ENCODE measurements around the gene FTSJ3.

The FTSJ3 gene

DNA sequence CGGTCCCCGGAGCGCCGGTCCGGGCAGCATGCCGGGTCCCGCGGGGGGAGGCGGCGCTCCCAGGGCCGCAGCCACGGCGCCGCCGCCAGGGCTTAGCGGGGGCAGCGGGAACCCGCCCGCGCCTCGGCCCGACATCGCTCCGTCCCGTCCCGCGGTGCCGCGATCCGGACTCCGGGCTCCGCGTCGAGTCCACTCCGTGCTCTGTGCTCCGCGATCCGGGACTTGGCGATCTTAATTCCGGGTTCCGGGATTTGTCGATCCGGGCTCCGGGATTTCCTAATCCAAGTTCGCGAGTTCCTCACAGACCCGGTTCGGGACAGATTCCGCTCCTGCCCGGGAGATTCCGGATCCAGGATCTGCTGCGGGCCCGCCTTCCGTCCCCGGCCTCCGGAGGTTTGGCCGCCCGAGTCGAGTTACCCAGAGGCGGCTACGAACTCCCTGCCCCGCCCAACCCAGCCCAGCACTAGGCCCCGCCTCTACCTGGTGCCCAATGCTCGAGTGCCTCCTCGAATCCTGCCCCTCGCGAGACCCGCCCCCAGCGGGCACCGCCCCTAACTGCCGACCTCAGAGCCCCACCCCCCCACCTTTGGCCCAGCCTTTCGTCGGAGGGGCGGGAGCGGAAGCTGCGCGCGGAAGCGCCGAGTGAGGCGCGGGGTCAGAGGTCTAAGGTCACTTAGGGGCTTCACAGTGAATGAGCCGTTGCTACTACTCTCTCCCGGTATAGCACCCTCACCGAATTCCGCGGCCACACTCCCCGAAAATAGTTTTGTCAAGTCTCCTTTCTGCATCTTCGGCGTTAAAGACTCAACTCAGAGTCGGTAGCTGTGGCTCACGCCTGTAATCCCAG lies 15.3 kb upstream of the FTSJ3 start, which contains the start of gene SMARCD2:
Gene SMARCD2 (minus strand): TSS at position 146 of the 847 bp plus-strand sequence. CDS start 11 bp downstream, at position 135.
- WGBS, 2 experiments, result 1 to 2% methylated on average over 92 of the region's 92 CpGs
- no peaks in the 10 kb centered on the region for H3K9me3 ChIP-seq (ENCODE audit: control insufficient read depth, low read length)
- peak within 1 kb of the TSS; percentile 45 for H3K27ac ChIP-seq (ENCODE audit: insufficient read depth, low read depth, low read length, poor library complexity, severe bottlenecking)
- H3K36me3 ChIP-seq (ENCODE audit: control insufficient read depth, insufficient read depth, low read length), result no peaks in the 10 kb centered on the region
- peaks cover 28% of the 10 kb centered on the region for H3K27me3 ChIP-seq (ENCODE audit: control insufficient read depth, insufficient read depth, low read length, poor library complexity, severe bottlenecking)
- H3K4me3 ChIP-seq (ENCODE audit: insufficient read depth, low read depth, low read length), result peak within 1 kb of the TSS; percentile 80
- H3K4me1 ChIP-seq (ENCODE audit: control insufficient read depth, insufficient read depth, low read length), result peaks cover 26% of the 10 kb centered on the region

DNA sequence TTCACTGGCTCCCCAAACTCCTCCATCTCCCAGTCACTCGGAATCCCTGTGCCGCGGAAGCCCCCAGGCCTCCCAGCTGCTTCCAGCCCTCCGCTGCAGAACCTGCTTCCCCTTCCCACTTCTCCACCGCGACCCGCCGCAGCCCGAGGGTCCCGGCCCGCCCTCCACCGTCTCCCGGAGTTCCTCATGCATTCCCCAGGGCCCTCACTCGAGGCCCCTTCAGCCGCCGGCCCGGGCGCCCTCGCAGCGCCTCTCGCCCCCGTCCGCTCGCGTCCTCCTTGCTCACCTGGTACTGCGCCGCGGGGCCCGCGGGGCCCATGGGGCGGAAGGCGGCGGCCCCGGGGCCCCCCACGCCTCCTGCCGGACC lies 14.7 kb upstream of the FTSJ3 start:
- no peaks in the 10 kb centered on the region for H3K36me3 ChIP-seq (ENCODE audit: control insufficient read depth, insufficient read depth, low read length)
- H3K27me3 ChIP-seq (ENCODE audit: control insufficient read depth, insufficient read depth, low read length, poor library complexity, severe bottlenecking), result peaks cover 25% of the 10 kb centered on the region
- H3K9me3 ChIP-seq (ENCODE audit: control insufficient read depth, low read length), result no peaks in the 10 kb centered on the region
- H3K27ac ChIP-seq (ENCODE audit: insufficient read depth, low read depth, low read length, poor library complexity, severe bottlenecking), result peak overlapping the region; percentile 28
- WGBS, 2 experiments, result 0 to 1% methylated on average over 36 of the region's 36 CpGs
- peaks cover 26% of the 10 kb centered on the region for H3K4me1 ChIP-seq (ENCODE audit: control insufficient read depth, insufficient read depth, low read length)
- H3K4me3 ChIP-seq (ENCODE audit: insufficient read depth, low read depth, low read length), result peak overlapping the region; percentile 80

DNA sequence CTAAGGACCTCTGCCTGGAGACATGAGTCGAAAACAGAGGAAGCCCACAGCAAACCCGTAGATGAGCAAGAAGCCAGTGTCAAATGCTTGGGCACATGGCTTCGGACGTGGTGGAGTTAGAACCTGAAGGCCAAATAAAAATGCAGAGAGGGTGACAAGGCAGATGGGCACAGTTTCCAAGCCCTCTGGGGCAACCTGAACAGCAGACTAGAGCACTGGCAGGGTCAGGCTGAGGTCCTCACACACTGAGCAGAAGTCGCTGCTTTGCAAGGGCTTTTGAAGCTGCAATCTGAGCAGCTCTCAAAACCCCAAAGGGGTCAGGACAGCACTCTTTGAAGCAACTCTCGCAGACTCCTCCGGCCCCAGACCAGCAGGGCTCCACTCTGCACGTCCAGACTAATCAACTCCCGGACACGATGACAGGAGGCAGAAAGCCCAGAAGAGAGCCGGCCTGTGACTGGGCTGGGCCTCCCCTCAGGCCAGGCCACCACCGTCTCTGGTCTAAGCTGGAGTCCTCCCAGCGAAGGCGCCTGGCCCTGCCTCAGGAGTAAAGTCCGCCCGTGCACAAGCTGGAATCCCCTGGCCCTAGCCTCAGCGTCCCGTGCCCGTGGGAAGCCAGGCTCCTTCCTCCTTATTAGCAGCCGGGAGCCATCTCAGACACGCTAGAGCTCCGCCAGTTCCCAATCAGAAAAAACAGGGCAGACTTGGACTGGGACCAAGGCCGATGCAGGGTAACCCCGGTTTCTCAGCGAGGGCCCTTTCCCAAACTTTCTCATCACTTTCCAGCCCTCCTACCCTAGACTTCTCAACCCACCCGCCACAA lies 14.1 kb upstream of the FTSJ3 start:
- Histone ChIP-seq H3K4me3 (ENCODE audit: insufficient read depth, low read depth, low read length) (peak overlapping the region; percentile 80), H3K36me3 (ENCODE audit: control insufficient read depth, insufficient read depth, low read length) (no peaks in the 10 kb centered on the region), H3K27me3 (ENCODE audit: control insufficient read depth, insufficient read depth, low read length, poor library complexity, severe bottlenecking) (peaks cover 21% of the 10 kb centered on the region), H3K4me1 (ENCODE audit: control insufficient read depth, insufficient read depth, low read length) (peaks cover 26% of the 10 kb centered on the region), H3K9me3 (ENCODE audit: control insufficient read depth, low read length) (no peaks in the 10 kb centered on the region), H3K27ac (ENCODE audit: insufficient read depth, low read depth, low read length, poor library complexity, severe bottlenecking) (no peak overlapping the region)
- WGBS, 2 experiments, result 15% methylated on average over 26 of the region's 26 CpGs

DNA sequence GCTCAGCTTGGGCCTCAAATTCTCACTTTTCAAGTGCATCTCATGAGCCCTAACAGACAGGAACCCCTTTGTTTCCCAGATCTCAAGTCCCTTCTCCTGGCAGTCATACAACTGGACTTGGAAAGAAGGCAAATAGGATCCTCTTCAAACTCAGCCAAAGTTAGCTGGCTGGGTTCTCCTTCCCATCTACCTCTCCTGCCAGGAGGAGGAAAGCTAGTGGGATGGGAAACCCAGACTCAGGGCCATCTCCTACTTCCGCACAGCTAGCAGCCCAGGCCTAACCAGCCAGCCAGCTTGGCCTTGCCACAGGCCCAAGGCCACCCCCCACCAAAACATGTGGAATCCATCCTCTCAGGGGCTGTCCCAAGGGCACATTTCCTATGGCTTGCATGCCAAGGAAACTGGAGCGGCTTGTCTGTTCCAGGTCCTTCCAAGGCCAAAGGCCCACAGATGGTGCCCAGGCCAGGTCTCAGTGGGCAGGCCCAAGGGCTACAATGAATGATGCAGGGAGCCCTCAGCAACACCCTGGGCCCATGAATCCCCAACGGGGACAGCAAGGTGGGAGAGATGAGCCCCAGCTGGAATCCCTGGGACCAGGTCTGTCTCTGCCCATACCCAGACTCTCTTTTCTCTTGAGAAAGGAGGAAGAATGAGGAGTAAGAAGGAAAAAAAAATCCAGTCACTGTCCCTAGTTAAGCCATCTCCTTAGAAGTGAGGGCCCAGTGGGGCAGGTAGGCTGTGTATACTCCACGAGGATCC lies 13.3 kb upstream of the FTSJ3 start:
- peaks cover 16% of the 10 kb centered on the region for H3K27me3 ChIP-seq (ENCODE audit: control insufficient read depth, insufficient read depth, low read length, poor library complexity, severe bottlenecking)
- whole genome bisulfite sequencing, 2 experiments, result 92% methylated on average over 4 of the region's 4 CpGs
- peaks cover 1% of the 10 kb centered on the region for H3K36me3 ChIP-seq (ENCODE audit: control insufficient read depth, insufficient read depth, low read length)
- peaks cover 26% of the 10 kb centered on the region for H3K4me1 ChIP-seq (ENCODE audit: control insufficient read depth, insufficient read depth, low read length)
- peak overlapping the region; percentile 80 for H3K4me3 ChIP-seq (ENCODE audit: insufficient read depth, low read depth, low read length)
- no peak overlapping the region for H3K27ac ChIP-seq (ENCODE audit: insufficient read depth, low read depth, low read length, poor library complexity, severe bottlenecking)
- no peaks in the 10 kb centered on the region for H3K9me3 ChIP-seq (ENCODE audit: control insufficient read depth, low read length)

GRCh38 chr17:63838631-63839171 lies 11.2 kb upstream of the FTSJ3 start:
- H3K4me3 ChIP-seq (ENCODE audit: insufficient read depth, low read depth, low read length), result no peak overlapping the region
- no peaks in the 10 kb centered on the region for H3K27me3 ChIP-seq (ENCODE audit: control insufficient read depth, insufficient read depth, low read length, poor library complexity, severe bottlenecking)
- H3K4me1 ChIP-seq (ENCODE audit: control insufficient read depth, insufficient read depth, low read length), result peaks cover 26% of the 10 kb centered on the region
- H3K9me3 ChIP-seq (ENCODE audit: control insufficient read depth, low read length), result no peaks in the 10 kb centered on the region
- peaks cover 12% of the 10 kb centered on the region for H3K36me3 ChIP-seq (ENCODE audit: control insufficient read depth, insufficient read depth, low read length)
- WGBS, 2 experiments, result 67% methylated on average over 7 of the region's 7 CpGs
- H3K27ac ChIP-seq (ENCODE audit: insufficient read depth, low read depth, low read length, poor library complexity, severe bottlenecking), result peak overlapping the region; percentile 48

GRCh38 chr17:63837962-63838600 lies 10.6 kb upstream of the FTSJ3 start:
- Histone ChIP-seq H3K4me1 (ENCODE audit: control insufficient read depth, insufficient read depth, low read length) (peaks cover 26% of the 10 kb centered on the region), H3K4me3 (ENCODE audit: insufficient read depth, low read depth, low read length) (no peak overlapping the region), H3K36me3 (ENCODE audit: control insufficient read depth, insufficient read depth, low read length) (peaks cover 18% of the 10 kb centered on the region), H3K27me3 (ENCODE audit: control insufficient read depth, insufficient read depth, low read length, poor library complexity, severe bottlenecking) (no peaks in the 10 kb centered on the region), H3K9me3 (ENCODE audit: control insufficient read depth, low read length) (no peaks in the 10 kb centered on the region), H3K27ac (ENCODE audit: insufficient read depth, low read depth, low read length, poor library complexity, severe bottlenecking) (no peak overlapping the region)
- WGBS, 2 experiments, result 89% methylated on average over 5 of the region's 5 CpGs

- WGBS, 2 experiments, result 93 to 94% methylated on average over 12 of the region's 12 CpGs
- Histone ChIP-seq H3K36me3 (ENCODE audit: control insufficient read depth, insufficient read depth, low read length) (peaks cover 24% of the 10 kb centered on the region), H3K9me3 (ENCODE audit: control insufficient read depth, low read length) (no peaks in the 10 kb centered on the region), H3K4me1 (ENCODE audit: control insufficient read depth, insufficient read depth, low read length) (peaks cover 26% of the 10 kb centered on the region), H3K27ac (ENCODE audit: insufficient read depth, low read depth, low read length, poor library complexity, severe bottlenecking) (no peak overlapping the region), H3K27me3 (ENCODE audit: control insufficient read depth, insufficient read depth, low read length, poor library complexity, severe bottlenecking) (no peaks in the 10 kb centered on the region), H3K4me3 (ENCODE audit: insufficient read depth, low read depth, low read length) (no peak overlapping the region)
Measured at GRCh38 chr17:63837480-63837879, 10.0 kb upstream of the FTSJ3 start.

- Histone ChIP-seq H3K9me3 (ENCODE audit: control insufficient read depth, low read length) (no peaks in the 10 kb centered on the region), H3K4me1 (ENCODE audit: control insufficient read depth, insufficient read depth, low read length) (peaks cover 26% of the 10 kb centered on the region), H3K36me3 (ENCODE audit: control insufficient read depth, insufficient read depth, low read length) (peaks cover 31% of the 10 kb centered on the region), H3K27me3 (ENCODE audit: control insufficient read depth, insufficient read depth, low read length, poor library complexity, severe bottlenecking) (no peaks in the 10 kb centered on the region), H3K27ac (ENCODE audit: insufficient read depth, low read depth, low read length, poor library complexity, severe bottlenecking) (no peak overlapping the region), H3K4me3 (ENCODE audit: insufficient read depth, low read depth, low read length) (no peak overlapping the region)
- 94 to 96% methylated on average over 7 of the region's 7 CpGs for WGBS, 2 experiments
Measured at GRCh38 chr17:63836811-63837210, 9.3 kb upstream of the FTSJ3 start.

- H3K9me3 ChIP-seq (ENCODE audit: control insufficient read depth, low read length), result no peaks in the 10 kb centered on the region
- 88% methylated on average over 9 of the region's 9 CpGs for WGBS, 2 experiments
- H3K27me3 ChIP-seq (ENCODE audit: control insufficient read depth, insufficient read depth, low read length, poor library complexity, severe bottlenecking), result no peaks in the 10 kb centered on the region
Measured at GRCh38 chr17:63835167-63835720, 7.8 kb upstream of the FTSJ3 start.

More at GRCh38 chr17:63835167-63835720, 7.8 kb upstream of the FTSJ3 start:
- no peak overlapping the region for H3K27ac ChIP-seq (ENCODE audit: insufficient read depth, low read depth, low read length, poor library complexity, severe bottlenecking)
- peaks cover 14% of the 10 kb centered on the region for H3K4me1 ChIP-seq (ENCODE audit: control insufficient read depth, insufficient read depth, low read length)
- H3K36me3 ChIP-seq (ENCODE audit: control insufficient read depth, insufficient read depth, low read length), result peaks cover 46% of the 10 kb centered on the region
- no peak overlapping the region for H3K4me3 ChIP-seq (ENCODE audit: insufficient read depth, low read depth, low read length)

Measured in ectodermal cell (in vitro differentiated cells).